ENCODE results near the gene FOLR2.

The FOLR2 gene

GRCh38 chr11:72267956-72268617, 51.5 kb downstream of the FOLR2 start:
- DNase-seq (ENCODE audit: low read depth in 2 of 2): no peak
